CD1c-positive myeloid dendritic cell (primary cell): ENCODE results near the gene GTSE1.

Experiments
- DNase-seq: peaks from one replicate; pipeline ENCODE4 v3.0.0-alpha.2; 2016; ENCODE audit errors: extremely low spot score

Gene GTSE1

GRCh38 chr22:46352691-46353386 lies 56.2 kb downstream of the GTSE1 start:
- DNase-seq = no peak

- no peak for DNase-seq
Measured at GRCh38 chr22:46353483-46354105, 56.9 kb downstream of the GTSE1 start.

GRCh38 chr22:46354176-46354992 lies 57.7 kb downstream of the GTSE1 start:
- DNase-seq = no peak

- DNase-seq = no peak
Measured at GRCh38 chr22:46354993-46355305, 58.3 kb downstream of the GTSE1 start.

GRCh38 chr22:46355369-46355995 lies 58.8 kb downstream of the GTSE1 start:
- peak; percentile 57 for DNase-seq

GRCh38 chr22:46355996-46356471 lies 59.4 kb downstream of the GTSE1 start:
- DNase-seq = no peak

GRCh38 chr22:46356496-46357480 lies 60.1 kb downstream of the GTSE1 start:
- DNase-seq = no peak

GRCh38 chr22:46357711-46358520 lies 61.2 kb downstream of the GTSE1 start:
- no peak for DNase-seq

- no peak for DNase-seq
Measured at GRCh38 chr22:46358766-46359165, 62.1 kb downstream of the GTSE1 start.

- DNase-seq = no peak
Measured at GRCh38 chr22:46359362-46359761, 62.7 kb downstream of the GTSE1 start.

GRCh38 chr22:46360097-46360496 lies 63.4 kb downstream of the GTSE1 start:
- DNase-seq = no peak

GRCh38 chr22:46360891-46361290 lies 64.2 kb downstream of the GTSE1 start:
- no peak for DNase-seq

GRCh38 chr22:46361826-46362202 lies 65.1 kb downstream of the GTSE1 start:
- DNase-seq = no peak

- no peak for DNase-seq
Measured at GRCh38 chr22:46362203-46362933, 65.7 kb downstream of the GTSE1 start.

GRCh38 chr22:46362934-46363515 lies 66.4 kb downstream of the GTSE1 start:
- DNase-seq = no peak

GRCh38 chr22:46363611-46364321 lies 67.1 kb downstream of the GTSE1 start:
- no peak for DNase-seq

- DNase-seq = no peak
Measured at GRCh38 chr22:46364341-46365165, 67.9 kb downstream of the GTSE1 start.

GRCh38 chr22:46365166-46365624 lies 68.5 kb downstream of the GTSE1 start:
- DNase-seq = no peak
